ENCODE results near the gene SPON2. TPM values are rescaled to one million over a fixed set of nuclear protein-coding genes. Genes with fewer than 3 reads are reported as not detected.

Gene SPON2
- total RNA-seq, 1 donor from 2014 or later: 36.6 TPM

DNA sequence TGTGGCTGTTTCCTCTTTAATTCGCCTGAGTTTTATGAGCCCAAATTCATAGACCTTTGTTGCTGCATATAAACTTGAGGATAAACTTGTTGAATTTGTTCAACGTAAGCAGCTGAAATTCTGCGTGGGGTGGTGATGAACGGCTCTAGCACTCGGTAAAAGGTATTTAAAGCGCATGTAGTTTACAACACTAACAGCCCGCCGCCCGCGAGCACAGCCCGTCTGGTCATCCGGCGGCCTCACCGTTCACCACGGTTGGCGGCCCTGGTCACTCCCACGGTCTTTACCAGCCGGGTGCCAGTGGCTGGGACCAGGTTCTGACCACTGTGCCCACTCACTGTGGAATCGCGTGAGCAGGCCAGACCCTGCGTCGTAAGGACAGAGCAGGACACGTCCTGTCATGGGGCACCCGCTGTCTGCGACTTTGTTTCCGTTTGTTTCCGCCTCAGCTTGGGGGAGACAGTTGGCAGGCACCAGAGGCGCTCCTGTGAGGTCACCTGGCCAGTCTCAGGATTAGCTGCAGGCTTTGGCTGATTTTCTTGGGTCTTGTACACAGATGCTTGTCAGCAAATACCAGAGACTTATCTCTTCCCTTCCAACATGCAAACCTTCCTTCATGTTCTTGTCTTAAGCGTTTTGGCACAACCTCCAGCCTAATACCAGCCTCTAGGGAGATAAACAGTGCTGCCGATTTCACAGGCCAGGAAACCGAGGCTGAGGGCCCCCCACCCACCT is 36.8 kb upstream of the SPON2 start:
- DNase-seq (ENCODE audit: low spot score): no peak

DNA sequence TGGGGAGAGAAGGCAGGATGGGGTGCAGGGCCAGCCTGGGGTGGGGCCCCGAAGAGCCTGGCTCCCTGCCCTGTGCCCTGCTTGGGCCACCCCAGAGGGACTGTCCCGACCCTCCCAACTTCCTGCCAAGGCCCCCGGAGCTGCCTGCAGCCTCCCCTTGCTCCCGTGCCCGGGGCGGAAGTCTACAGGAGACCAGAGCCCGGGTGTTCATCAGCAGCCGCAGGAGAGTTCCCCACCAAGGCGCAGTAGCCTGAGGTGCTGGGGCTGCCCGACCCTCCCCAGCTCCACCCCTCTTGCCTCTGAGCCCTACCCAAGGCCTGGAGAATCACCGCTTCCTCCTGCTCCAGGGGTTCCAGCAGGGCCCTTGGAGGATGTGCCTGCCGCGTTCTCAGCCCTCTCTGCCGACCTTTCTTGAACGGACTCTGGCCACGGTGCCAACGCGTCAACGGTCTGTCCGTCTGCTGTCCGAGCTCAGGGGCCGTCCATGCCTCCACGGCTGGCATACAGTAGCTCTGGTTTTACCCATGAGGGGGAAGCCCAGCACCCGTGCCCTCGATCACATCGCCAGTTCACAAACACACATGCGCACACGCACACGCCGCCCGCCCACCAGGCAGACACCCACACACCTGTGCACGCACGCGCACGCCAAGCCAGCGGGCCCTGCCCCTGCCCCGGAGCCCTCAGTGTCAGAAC is 36.0 kb upstream of the SPON2 start:
- peak; percentile 42 for DNase-seq (ENCODE audit: low spot score)

DNA sequence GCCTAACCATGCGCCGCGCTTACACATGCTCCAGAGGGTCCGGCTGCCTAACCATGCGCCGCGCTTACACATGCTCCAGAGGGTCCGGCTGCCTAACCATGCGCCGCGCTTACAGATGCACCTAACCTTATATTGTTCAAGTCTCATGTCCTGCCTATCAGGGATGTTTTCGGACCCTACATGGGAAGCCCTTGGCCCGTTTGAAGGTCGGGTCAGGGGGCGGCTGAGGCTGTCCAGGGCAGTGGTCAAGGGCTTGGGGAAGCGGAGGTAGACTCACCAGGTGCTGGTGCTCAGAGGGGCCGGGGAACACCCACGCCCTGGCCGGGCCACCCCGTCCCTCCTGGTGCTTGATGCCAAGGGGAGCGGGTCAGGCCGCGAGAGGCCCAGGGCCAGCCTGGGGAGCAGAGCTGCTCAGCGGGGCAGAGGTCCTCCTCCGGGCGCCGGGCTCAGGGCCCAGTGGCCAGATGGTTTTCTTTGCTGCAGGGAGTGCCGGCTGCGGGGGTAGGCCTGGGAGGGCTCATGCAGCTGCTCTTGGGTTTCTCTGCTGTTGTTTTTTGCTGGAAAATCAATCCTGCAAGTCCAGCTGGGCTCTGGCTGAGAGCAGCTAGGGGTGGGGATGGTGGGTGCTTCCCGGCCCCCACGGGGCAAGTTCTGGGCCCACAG is 35.4 kb upstream of the SPON2 start:
- DNase-seq (ENCODE audit: low spot score): peak; percentile 64

GRCh38 chr4:1207157-1207470 is 34.7 kb upstream of the SPON2 start:
- peak; percentile 38 for DNase-seq (ENCODE audit: low spot score)

DNA sequence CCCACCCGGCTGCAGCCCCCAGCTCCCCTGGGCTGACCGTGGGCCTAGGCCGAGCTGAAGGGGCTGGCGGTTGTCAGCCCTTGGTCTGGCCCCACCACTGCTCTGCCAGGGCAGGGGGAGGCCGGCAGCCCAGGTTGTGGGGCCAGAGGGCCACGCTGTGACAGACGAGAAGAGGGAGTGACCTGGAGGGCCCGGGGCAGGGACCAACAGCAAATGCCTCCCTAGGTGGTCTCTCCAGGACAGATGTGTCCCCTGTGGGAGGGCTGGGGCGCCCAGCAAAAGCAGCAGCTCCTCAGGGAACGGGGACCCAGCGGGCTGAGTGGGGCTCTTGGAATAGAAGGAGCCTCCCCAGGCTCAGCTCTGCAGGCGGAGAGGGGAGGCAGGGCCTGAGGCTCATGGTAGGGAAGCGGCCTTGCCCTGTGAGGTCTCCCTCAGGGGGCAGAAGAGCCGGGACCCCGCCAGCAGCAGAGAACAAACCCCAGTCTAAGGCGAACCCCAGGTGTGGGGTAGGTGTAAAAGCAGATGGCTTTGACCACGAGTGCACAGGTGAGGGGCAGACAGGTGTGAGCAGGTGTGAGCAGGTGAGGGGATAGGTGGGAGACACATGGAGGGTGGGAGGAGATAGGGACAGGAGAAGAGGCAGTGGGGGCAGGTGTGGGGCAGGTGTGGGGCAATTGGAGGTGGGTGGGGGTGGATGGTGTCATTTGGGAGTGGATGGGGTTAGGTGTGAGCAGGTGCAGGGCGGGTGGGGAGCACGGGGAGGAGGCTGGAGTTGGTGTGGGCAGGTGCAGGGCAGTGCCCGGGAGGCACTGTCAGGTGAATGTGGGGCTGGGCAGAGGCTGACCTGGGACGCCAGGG is 34.1 kb upstream of the SPON2 start:
- peak; percentile 40 for DNase-seq (ENCODE audit: low spot score)

DNA sequence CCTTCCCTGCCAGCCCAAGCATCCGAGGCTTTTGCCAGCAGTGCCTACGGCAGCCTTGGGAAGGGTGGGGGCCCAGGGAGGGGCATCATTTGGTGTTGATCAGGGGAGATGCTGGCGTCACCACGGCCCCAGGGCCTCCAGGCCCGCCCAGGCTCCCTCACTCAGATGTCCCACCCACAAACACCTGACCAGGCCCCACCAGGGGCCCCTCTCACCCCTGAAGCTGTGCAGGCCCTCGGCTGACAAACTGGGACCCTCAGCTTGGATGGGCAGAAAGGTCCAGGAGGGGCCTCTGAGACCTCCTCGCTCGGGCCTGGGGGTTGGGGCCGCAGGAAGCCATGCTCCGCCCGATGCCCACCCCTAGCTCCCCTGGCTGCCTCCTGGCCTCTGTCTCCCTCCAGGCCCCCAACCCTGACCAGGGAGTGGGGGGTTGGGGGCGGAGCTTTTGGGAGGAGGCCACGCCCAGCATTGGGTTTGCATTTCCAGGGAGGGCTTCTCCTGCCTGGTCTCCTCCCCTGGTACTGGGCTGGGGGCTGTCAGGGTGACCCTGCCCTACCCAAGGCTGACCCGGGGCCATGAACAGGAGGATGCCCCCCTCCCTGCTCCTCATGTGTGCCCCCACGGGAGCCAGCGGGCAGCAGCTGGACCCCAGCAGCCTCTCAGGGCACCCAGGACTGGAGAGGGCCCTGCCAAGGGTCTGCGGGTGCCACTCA is 33.4 kb upstream of the SPON2 start:
- DNase-seq (ENCODE audit: low spot score): peak; percentile 34

DNA sequence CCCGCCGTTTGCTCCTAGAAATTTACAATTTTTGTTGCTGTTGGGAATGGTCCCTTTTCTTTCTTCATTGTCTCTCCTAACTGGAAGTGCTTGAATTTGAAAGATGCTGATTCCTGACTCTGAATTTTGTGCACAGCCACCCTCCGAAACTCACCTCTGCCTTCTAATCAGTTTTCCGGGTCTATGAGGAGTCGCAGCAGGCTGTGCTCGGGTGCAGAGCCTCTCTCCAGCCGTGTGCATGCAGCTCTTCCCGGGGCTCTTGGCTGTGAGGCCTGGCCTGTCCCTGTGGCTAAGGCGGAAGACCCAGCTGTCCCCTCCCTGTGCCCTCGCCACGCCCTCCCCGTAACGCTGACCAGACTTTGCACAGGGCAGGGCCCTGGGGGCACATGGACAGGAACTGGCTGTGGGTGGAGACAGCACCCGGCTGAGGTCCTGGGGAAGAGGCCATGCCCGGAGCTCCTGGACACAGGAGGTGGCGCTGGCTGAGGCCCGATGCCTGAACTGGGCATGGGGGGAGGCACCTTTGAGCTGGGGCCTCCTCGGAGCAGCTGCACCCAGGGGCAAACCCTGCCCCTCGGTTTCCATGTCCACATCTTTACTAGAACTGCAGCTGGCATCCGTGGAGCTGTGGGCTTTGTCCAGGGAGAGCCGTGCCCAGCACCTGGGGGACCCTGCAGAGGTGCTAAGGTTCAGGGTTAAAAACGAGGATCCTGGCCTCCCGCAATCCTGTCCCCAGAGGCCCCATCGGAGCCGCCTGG is 32.6 kb upstream of the SPON2 start:
- no peak for DNase-seq (ENCODE audit: low spot score)

DNA sequence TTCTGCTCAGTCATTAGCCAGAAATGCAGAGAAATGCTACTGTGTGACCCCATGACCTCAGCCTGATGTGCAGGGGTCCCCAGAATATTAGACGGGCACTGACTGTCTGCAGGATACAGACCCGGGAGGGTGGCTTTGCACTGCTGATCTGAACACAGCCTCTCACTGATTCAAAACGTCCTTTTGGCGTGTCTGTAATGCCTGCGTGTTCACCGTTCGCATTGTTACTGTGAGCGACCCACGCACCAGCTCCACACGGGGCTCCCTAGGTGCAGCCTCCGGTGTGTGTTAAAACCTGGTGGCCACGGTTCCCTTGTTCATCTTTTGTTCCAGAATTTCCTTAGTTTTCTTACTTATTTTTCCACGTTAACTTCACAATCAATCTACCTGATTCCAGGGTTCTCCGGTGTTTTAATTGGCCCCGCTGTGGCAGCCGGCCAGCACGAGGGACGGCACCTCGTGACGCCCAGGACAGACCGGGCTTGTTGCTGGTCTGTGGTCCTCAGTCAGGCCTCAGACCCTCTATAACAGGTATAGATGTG is 32.0 kb upstream of the SPON2 start:
- DNase-seq (ENCODE audit: low spot score): no peak

- DNase-seq (ENCODE audit: low spot score): no peak
Observed at GRCh38 chr4:1203026-1203616, 30.7 kb upstream of the SPON2 start.

DNA sequence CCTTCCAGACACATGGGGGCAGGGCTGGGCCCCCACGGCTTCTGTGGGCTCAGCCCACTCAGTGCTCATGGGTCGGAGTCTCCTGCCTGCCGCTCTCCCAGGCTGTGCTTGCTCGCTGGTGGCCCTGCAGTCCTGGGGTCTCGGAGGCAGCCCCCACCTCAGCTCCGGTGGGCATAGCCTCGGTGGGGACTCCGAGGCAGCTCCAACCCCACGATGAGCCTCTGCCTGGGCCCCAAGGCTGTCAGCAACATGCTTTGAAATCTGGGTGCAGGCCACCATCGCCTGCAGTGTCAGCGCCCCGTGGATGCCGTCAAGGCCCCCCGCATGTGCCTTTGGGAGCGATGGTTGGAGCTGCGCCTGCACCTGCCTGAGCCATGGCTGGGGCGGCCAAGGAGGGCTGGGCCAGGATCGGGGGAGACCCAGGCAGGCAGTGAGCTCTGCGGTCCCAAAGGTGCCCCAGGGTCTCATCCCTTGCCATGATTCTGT is 30.2 kb upstream of the SPON2 start:
- no peak for DNase-seq (ENCODE audit: low spot score)

- DNase-seq (ENCODE audit: low spot score): peak; percentile 77
Observed at GRCh38 chr4:1201851-1202525, 29.6 kb upstream of the SPON2 start.

DNA sequence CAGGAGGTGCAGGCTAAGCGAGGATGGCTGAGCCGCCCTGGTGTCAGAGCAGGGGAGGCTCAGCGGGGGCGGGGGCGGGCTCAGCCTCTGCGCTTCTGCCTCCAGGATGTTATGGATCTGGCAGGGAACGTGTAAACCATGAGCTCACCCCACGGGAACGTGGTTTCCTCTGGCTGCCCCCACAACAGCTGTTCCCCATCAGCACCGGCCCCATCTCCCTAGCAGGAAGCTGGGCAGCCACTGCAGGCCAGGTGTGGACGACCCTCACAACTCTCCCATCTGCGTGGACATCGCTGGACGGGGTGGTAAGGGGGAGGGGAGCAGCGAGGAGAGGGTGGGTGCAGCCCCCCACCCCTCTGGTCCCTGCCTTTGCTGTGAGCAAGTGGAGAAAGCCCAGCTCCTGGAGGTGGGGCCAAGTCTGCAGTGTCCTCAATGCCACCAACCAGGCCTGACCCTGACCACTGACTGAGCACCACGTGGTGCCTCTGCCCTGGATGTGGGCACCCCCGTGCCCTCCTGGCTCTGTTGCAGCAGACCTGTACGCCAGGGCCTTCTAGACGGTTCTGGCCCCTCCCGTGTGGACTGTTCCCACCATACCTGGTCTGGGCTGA is 28.1 kb upstream of the SPON2 start:
- peak; percentile 78 for DNase-seq (ENCODE audit: low spot score)

DNA sequence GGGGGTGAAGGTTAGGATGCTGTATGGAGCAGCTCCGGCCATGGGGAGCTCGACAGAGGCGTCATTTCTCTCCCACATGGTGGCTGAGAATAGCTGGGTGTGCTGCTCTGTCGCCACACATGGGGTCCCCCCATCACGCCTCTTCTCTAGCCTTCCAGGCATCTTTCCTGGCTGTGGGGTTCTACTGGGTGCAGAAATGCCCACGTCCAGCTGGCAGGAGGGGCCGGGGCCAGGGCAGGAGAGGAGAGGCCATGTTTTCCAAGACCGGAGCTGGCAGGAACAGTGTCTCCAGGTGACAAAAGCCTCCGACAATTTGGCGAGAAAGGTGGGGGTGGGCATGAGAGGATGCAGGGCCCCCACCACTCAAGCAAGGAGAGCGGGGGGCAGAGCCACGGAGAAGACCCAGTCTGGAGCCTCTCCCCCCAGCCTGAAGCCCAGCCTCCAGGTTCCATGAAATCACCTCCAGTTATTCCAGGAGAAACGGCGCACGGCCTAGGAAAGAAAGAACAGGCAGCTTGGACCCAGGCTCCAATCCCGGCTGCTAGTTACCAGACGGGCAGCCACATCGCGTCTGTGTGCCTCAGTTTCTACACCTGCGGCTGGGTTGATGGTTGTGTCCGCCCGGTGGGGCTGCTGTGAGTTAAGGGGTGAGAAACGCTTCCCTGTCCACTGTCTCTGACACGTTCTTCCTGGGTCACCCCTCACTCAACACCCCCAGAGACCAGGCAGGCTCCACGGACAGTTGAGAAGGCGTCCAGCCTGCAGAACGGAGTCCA is 27.4 kb upstream of the SPON2 start:
- peak; percentile 40 for DNase-seq (ENCODE audit: low spot score)

DNA sequence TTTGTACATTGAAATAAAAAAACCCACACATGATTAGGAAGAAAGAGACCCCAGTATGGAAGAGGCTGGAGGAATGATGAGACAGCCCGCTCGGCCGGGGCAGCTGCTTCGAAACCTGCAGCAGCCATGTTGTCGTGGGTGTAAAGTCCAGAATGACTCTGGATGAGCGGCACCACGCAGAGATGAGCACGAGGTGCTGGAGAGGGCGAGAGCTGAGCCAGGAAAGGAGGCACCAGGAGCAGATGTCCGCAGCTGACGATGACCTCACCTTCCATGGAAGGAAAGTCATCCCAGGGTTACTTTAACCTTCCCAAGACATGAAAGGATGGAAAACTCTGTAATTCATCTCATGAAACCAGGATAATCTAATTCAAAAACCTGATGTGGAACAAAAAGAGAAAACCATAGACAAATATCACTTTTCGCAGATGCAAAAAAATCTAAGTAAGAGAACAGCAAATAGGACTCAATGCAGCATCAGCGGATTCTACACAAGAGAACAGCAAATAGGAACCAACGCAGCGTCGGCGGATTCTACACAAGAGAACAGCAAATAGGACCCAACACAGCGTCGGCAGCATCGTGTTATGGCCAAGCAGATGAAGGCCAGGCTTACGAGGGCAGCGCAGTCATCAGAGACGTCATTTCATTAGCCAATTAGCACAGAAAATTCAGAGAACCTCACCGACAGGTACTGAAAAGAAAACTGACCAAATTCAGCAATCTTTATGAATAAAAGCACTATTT is 25.9 kb upstream of the SPON2 start:
- DNase-seq (ENCODE audit: low spot score): no peak

DNA sequence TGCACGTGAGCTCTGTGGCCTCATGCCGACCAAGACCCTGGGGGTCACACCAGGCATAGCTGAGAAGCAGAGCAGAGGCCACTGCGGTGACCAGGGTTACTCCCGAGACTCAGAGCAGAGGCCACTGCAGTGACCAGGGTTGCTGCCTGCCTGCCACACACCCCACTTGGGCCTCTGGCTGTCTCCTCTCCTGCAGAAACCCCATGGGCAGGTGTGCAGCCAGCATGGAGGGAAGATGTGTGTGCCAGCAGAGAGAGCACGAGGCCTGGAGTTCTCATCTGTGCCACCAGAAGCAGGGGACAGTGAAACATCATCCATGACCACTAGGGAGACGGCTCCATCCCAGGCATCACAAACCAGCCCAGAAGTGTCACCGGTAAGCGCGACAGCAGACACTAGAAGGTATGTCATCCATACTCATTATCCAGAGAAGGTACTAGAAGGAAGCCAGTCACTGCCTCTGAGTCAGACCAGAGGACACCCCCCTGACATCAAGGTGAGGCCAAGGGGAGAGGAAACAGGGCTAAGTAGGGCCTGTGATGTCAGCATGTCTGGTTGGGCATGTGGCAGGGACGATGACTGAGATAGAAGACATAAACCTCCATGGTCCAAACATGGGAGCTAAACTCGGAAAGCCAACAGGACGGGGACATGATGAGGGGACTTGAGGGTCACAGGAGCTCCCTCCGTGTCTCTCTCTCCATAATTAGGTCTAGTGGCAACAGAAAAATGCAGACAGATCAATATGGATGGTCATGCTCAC is 24.2 kb upstream of the SPON2 start:
- no peak for DNase-seq (ENCODE audit: low spot score)

DNA sequence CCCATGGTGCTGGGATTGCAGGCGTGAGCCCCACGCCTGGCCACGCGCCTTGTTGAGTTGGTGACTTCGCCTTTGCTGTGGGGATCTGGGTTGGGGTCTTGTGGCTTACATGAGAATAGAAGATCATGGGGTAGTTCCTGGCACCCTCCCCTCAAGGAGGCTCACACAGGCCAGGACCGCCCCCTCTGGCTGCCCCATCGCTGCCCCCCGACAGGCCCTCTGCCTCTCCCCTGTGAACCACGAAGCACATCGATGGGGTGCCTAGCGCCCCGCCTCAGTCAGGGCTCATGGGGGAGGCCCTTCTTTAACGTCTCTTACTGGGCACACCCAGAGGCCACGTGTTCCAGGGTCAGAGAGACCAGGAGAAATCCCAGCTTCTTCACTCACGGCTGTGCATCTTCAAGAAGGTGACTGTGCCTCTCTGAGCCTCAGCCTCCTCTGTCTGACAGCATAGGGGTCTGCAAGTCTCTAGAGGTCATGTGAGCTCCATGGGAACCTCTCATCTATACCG is 23.6 kb upstream of the SPON2 start:
- no peak for DNase-seq (ENCODE audit: low spot score)
